ENCODE data around the gene MYF6.

The MYF6 gene

DNA sequence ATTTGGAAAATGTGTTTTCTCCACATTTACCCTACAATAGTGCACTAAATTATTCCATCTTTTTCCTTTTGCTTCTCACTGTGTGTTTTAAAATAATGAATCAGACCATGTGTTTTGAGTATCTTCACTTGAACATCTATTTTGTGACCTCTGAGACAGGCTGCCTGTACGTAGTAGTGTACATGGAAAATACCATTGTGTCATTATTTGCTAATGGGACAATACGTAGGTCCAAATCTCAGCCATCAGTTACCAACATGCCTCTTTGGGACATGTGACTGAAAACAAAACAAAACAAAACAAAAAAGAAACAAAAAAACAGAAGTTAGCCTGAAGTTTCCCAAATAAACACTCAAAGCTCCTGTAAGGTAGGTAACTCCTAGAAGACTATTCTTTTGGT, 7.1 kb upstream of the MYF6 start:
- Histone ChIP-seq H3K27me3 (ENCODE audit: insufficient read depth, low read length, poor library complexity) (no peaks in the 10 kb centered on the region), H3K79me2 (ENCODE audit: control insufficient read depth, insufficient read depth, low read length) (no peaks in the 10 kb centered on the region), H3K56ac (ENCODE audit: low read length) (no peak overlapping the region), H2BK15ac (replicated peaks; ENCODE audit: low read depth) (no peak overlapping the region), H2BK120ac (ENCODE audit: low read depth, low read length) (no peak overlapping the region), H3K4me2 (ENCODE audit: low read length) (no peak overlapping the region), H3K23ac (ENCODE audit: low read length) (no peak overlapping the region), H3K79me1 (ENCODE audit: low read length) (no peaks in the 10 kb centered on the region), H3K18ac (ENCODE audit: low read length) (no peak overlapping the region), H3K4me3 (ENCODE audit: low read length) (no peak overlapping the region), H3K27ac (ENCODE audit: low read depth, low read length) (no peak overlapping the region), H3K36me3 (ENCODE audit: control insufficient read depth, insufficient read depth, low read length) (no peaks in the 10 kb centered on the region), H3K4me1 (ENCODE audit: control insufficient read depth, low read depth, low read length) (no peaks in the 10 kb centered on the region), H2AK5ac (ENCODE audit: low read length) (no peak overlapping the region), H3K4ac (ENCODE audit: low read depth, low read length) (no peak overlapping the region), H4K8ac (ENCODE audit: low read depth, low read length) (no peak overlapping the region), H3K9ac (ENCODE audit: low read length) (no peak overlapping the region), H4K5ac (ENCODE audit: low read length) (no peak overlapping the region), H2BK5ac (ENCODE audit: low read length) (no peak overlapping the region)
- no CpG with 5 or more reads among the region's 2 CpGs for WGBS (ENCODE audit: extremely low coverage, insufficient coverage, low lambda C conversion rate)
- DNase-seq, result no peak

DNA sequence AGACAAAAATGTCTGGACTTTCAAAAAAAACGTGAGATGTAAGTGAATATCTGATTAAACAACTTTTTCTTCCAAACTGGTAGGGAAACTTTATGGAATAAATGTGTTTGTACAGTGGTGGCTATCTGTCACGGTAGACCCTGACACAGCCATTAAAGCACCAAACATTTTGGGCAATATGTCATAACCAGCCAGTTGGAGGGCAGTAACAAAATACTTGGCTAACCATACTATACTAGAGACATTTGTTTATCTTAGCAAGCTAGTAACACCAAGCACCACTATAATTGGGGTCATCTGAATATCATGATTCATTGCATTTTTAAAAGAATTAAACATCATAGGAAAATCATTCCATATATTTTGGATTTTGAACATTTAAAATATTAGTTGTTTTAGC, 6.0 kb upstream of the MYF6 start:
- Histone ChIP-seq H3K27ac (ENCODE audit: low read depth, low read length) (no peak overlapping the region), H2BK120ac (ENCODE audit: low read depth, low read length) (no peak overlapping the region), H3K4me3 (ENCODE audit: low read length) (no peak overlapping the region), H4K8ac (ENCODE audit: low read depth, low read length) (no peak overlapping the region), H3K23ac (ENCODE audit: low read length) (no peak overlapping the region), H3K4me2 (ENCODE audit: low read length) (no peak overlapping the region), H2BK15ac (replicated peaks; ENCODE audit: low read depth) (no peak overlapping the region), H3K18ac (ENCODE audit: low read length) (no peak overlapping the region), H3K27me3 (ENCODE audit: insufficient read depth, low read length, poor library complexity) (peaks cover 2% of the 10 kb centered on the region), H3K9ac (ENCODE audit: low read length) (no peak overlapping the region), H2AK5ac (ENCODE audit: low read length) (no peak overlapping the region), H3K79me1 (ENCODE audit: low read length) (no peaks in the 10 kb centered on the region), H3K4me1 (ENCODE audit: control insufficient read depth, low read depth, low read length) (no peaks in the 10 kb centered on the region), H3K79me2 (ENCODE audit: control insufficient read depth, insufficient read depth, low read length) (no peaks in the 10 kb centered on the region), H4K5ac (ENCODE audit: low read length) (no peak overlapping the region), H3K56ac (ENCODE audit: low read length) (no peak overlapping the region), H3K36me3 (ENCODE audit: control insufficient read depth, insufficient read depth, low read length) (no peaks in the 10 kb centered on the region), H3K4ac (ENCODE audit: low read depth, low read length) (no peak overlapping the region), H2BK5ac (ENCODE audit: low read length) (no peak overlapping the region)
- DNase-seq, result no peak
- no CpG with 5 or more reads among the region's 2 CpGs for WGBS (ENCODE audit: extremely low coverage, insufficient coverage, low lambda C conversion rate)

DNA sequence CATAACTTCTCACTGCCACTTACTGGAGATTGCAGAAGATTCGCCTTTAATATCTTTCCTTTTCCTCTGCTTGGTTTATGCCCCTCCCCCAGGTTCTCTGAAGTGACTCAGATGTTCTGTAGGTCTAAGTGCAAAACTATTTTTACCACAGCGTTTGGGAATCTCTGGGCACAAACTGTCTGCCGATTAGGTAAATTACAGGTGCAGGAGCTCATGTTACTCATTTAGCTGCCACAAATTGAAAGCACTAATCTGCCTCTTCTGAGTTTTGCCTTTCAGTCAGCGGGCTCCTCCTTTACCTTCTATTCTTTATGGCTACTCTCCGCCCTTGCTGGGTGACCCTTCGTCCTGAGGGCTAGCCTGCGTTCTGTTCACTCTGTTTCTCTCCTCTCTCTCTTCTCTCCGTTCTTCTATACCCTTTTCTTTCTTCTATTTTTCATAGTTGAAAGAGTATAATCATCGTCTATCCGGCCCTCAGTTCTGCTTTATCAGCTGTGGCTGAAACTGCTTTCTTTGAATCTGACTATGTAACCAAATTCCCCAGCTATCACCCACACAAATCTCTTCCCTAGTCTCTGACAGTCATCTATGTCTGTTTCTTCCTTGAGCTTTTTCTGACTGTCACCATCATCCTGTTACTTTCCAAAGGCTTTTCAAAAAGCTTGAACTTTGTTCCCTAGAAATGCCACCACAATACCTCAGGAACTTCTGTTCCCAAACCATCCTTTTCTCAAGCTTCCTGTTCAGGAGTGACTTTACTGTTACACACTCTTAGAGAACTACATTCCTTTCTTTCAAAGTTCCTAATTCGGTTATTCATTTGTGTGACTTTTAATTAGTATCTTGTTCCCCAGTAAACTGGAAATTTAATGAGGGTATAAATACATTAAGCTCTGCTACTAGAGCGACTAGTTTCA, 4.3 kb upstream of the MYF6 start:
- Histone ChIP-seq H3K36me3 (ENCODE audit: control insufficient read depth, insufficient read depth, low read length) (no peaks in the 10 kb centered on the region), H4K5ac (ENCODE audit: low read length) (no peak overlapping the region), H4K8ac (ENCODE audit: low read depth, low read length) (no peak overlapping the region), H3K4me2 (ENCODE audit: low read length) (no peak overlapping the region), H3K56ac (ENCODE audit: low read length) (no peak overlapping the region), H3K79me2 (ENCODE audit: control insufficient read depth, insufficient read depth, low read length) (no peaks in the 10 kb centered on the region), H2BK15ac (replicated peaks; ENCODE audit: low read depth) (no peak overlapping the region), H3K4me3 (ENCODE audit: low read length) (no peak overlapping the region), H3K27ac (ENCODE audit: low read depth, low read length) (no peak overlapping the region), H3K18ac (ENCODE audit: low read length) (no peak overlapping the region), H3K4me1 (ENCODE audit: control insufficient read depth, low read depth, low read length) (no peaks in the 10 kb centered on the region), H2BK120ac (ENCODE audit: low read depth, low read length) (no peak overlapping the region), H3K23ac (ENCODE audit: low read length) (no peak overlapping the region), H2AK5ac (ENCODE audit: low read length) (no peak overlapping the region), H3K27me3 (ENCODE audit: insufficient read depth, low read length, poor library complexity) (peaks cover 16% of the 10 kb centered on the region), H3K4ac (ENCODE audit: low read depth, low read length) (no peak overlapping the region), H2BK5ac (ENCODE audit: low read length) (no peak overlapping the region), H3K79me1 (ENCODE audit: low read length) (no peaks in the 10 kb centered on the region), H3K9ac (ENCODE audit: low read length) (no peak overlapping the region)
- no CpG with 5 or more reads among the region's 12 CpGs for WGBS (ENCODE audit: extremely low coverage, insufficient coverage, low lambda C conversion rate)
- peak; percentile 31 for DNase-seq

DNA sequence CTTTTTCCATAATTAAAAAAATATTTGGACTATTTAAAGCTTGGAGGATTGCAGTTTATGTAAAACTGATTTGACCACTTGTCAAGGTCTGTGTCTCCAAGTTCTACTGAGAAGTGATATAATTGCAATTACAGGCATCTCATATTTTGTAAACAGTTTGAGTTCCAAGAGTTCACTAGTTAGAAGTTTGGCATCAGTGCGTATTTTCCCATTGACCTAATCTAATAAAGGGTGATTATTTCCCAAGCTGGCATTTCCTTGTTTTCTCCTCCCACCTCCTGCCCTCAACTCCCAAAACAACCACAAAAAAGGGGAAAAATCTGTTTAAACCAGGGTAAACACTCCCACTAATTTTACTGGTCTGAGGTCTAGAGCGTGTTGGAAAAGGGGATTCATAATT, 3.0 kb upstream of the MYF6 start:
- no peak overlapping the region for H3K4ac ChIP-seq (ENCODE audit: low read depth, low read length)
- H3K4me3 ChIP-seq (ENCODE audit: low read length), result no peak overlapping the region
- no peak overlapping the region for H3K18ac ChIP-seq (ENCODE audit: low read length)
- H3K79me2 ChIP-seq (ENCODE audit: control insufficient read depth, insufficient read depth, low read length), result no peaks in the 10 kb centered on the region
- no CpG with 5 or more reads among the region's 2 CpGs for WGBS (ENCODE audit: extremely low coverage, insufficient coverage, low lambda C conversion rate)
- DNase-seq, result no peak
- H3K4me1 ChIP-seq (ENCODE audit: control insufficient read depth, low read depth, low read length), result no peaks in the 10 kb centered on the region
- H3K4me2 ChIP-seq (ENCODE audit: low read length), result no peak overlapping the region
- H4K5ac ChIP-seq (ENCODE audit: low read length), result no peak overlapping the region
- H3K79me1 ChIP-seq (ENCODE audit: low read length), result no peaks in the 10 kb centered on the region
- no peak overlapping the region for H2BK120ac ChIP-seq (ENCODE audit: low read depth, low read length)
- no peak overlapping the region for H3K23ac ChIP-seq (ENCODE audit: low read length)
- H2BK15ac ChIP-seq (replicated peaks; ENCODE audit: low read depth), result no peak overlapping the region
- no peak overlapping the region for H3K56ac ChIP-seq (ENCODE audit: low read length)
- H3K27me3 ChIP-seq (ENCODE audit: insufficient read depth, low read length, poor library complexity), result peaks cover 17% of the 10 kb centered on the region
- no peak overlapping the region for H2AK5ac ChIP-seq (ENCODE audit: low read length)
- no peak overlapping the region for H3K9ac ChIP-seq (ENCODE audit: low read length)
- no peak overlapping the region for H2BK5ac ChIP-seq (ENCODE audit: low read length)
- H3K36me3 ChIP-seq (ENCODE audit: control insufficient read depth, insufficient read depth, low read length), result no peaks in the 10 kb centered on the region
- H4K8ac ChIP-seq (ENCODE audit: low read depth, low read length), result no peak overlapping the region
- H3K27ac ChIP-seq (ENCODE audit: low read depth, low read length), result no peak overlapping the region

DNA sequence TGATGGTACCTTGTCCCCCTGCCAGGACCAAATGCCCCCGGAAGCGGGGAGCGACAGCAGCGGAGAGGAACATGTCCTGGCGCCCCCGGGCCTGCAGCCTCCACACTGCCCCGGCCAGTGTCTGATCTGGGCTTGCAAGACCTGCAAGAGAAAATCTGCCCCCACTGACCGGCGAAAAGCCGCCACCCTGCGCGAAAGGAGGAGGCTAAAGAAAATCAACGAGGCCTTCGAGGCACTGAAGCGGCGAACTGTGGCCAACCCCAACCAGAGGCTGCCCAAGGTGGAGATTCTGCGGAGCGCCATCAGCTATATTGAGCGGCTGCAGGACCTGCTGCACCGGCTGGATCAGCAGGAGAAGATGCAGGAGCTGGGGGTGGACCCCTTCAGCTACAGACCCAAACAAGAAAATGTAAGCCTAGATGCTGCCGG, 410 bp downstream of the MYF6 start:
- Histone ChIP-seq H2BK15ac (replicated peaks; ENCODE audit: low read depth) (no peak overlapping the region), H3K23ac (ENCODE audit: low read length) (no peak overlapping the region), H3K56ac (ENCODE audit: low read length) (no peak overlapping the region), H3K4ac (ENCODE audit: low read depth, low read length) (no peak overlapping the region), H3K27ac (ENCODE audit: low read depth, low read length) (no peak overlapping the region), H4K8ac (ENCODE audit: low read depth, low read length) (no peak overlapping the region), H3K79me1 (ENCODE audit: low read length) (no peaks in the 10 kb centered on the region), H4K5ac (ENCODE audit: low read length) (no peak overlapping the region), H3K4me2 (ENCODE audit: low read length) (peak overlapping the region; percentile 37), H3K36me3 (ENCODE audit: control insufficient read depth, insufficient read depth, low read length) (no peaks in the 10 kb centered on the region), H3K9ac (ENCODE audit: low read length) (no peak overlapping the region), H2BK5ac (ENCODE audit: low read length) (no peak overlapping the region), H3K4me1 (ENCODE audit: control insufficient read depth, low read depth, low read length) (no peaks in the 10 kb centered on the region), H3K18ac (ENCODE audit: low read length) (no peak overlapping the region), H2BK120ac (ENCODE audit: low read depth, low read length) (no peak overlapping the region), H3K79me2 (ENCODE audit: control insufficient read depth, insufficient read depth, low read length) (no peaks in the 10 kb centered on the region), H3K4me3 (ENCODE audit: low read length) (no peak overlapping the region), H2AK5ac (ENCODE audit: low read length) (no peak overlapping the region), H3K27me3 (ENCODE audit: insufficient read depth, low read length, poor library complexity) (peaks cover 18% of the 10 kb centered on the region)
- no CpG with 5 or more reads among the region's 21 CpGs for WGBS (ENCODE audit: extremely low coverage, insufficient coverage, low lambda C conversion rate)
- peak; percentile 31 for DNase-seq
